GM19455 (cell line): ENCODE results near the gene NDUFS6.
"Not testable (repeated sequence)": the region's sequence is repeated elsewhere in the genome, so short reads cannot be mapped to it uniquely, and the experiment has no call there.

ENCODE experiments used
- ATAC-seq: cut with Tn5 transposase; IDR thresholded peaks from one replicate; pipeline ENCODE4 v1.9.1; 2021; ENCODE audit not compliant: unreplicated experiment

The NDUFS6 gene

GRCh38 chr5:1781726-1782384, 19.4 kb upstream of the NDUFS6 start:
- no peak for ATAC-seq

- ATAC-seq, result no peak
Measured at GRCh38 chr5:1782385-1783215, 18.6 kb upstream of the NDUFS6 start.

- ATAC-seq, result no peak
Measured at GRCh38 chr5:1783216-1783554, 18.0 kb upstream of the NDUFS6 start.

GRCh38 chr5:1784197-1785050, 16.8 kb upstream of the NDUFS6 start:
- ATAC-seq, result no peak

- no peak for ATAC-seq
Measured at GRCh38 chr5:1785062-1785461, 16.1 kb upstream of the NDUFS6 start.

- no peak for ATAC-seq
Measured at GRCh38 chr5:1785984-1786383, 15.2 kb upstream of the NDUFS6 start.

- no peak for ATAC-seq
Measured at GRCh38 chr5:1786621-1787471, 14.4 kb upstream of the NDUFS6 start.

- ATAC-seq, result no peak
Measured at GRCh38 chr5:1787472-1788047, 13.6 kb upstream of the NDUFS6 start.

- ATAC-seq, result no peak
Measured at GRCh38 chr5:1788200-1788599, 13.0 kb upstream of the NDUFS6 start.

GRCh38 chr5:1788828-1789227, 12.4 kb upstream of the NDUFS6 start:
- no peak for ATAC-seq

- ATAC-seq, result not testable (repeated sequence)
Measured at GRCh38 chr5:1789438-1789833, 11.8 kb upstream of the NDUFS6 start.

GRCh38 chr5:1789834-1790471, 11.3 kb upstream of the NDUFS6 start:
- no peak for ATAC-seq

GRCh38 chr5:1791176-1791575, 10.0 kb upstream of the NDUFS6 start:
- ATAC-seq, result no peak

- ATAC-seq, result peak; percentile 95
Measured at GRCh38 chr5:1792842-1793266, 8.4 kb upstream of the NDUFS6 start.

- no peak for ATAC-seq
Measured at GRCh38 chr5:1793301-1793740, 7.9 kb upstream of the NDUFS6 start.

GRCh38 chr5:1793966-1794900, 7.0 kb upstream of the NDUFS6 start:
- ATAC-seq, result no peak

GRCh38 chr5:1794901-1795290, 6.3 kb upstream of the NDUFS6 start:
- no peak for ATAC-seq

GRCh38 chr5:1795506-1795905, 5.7 kb upstream of the NDUFS6 start:
- ATAC-seq, result no peak

GRCh38 chr5:1795931-1796330, 5.3 kb upstream of the NDUFS6 start:
- no peak for ATAC-seq
